H1 (cell line): ENCODE measurements around the gene C20orf141. TPM values are rescaled to one million over a fixed set of nuclear protein-coding genes. Genes with fewer than 3 reads are reported as not detected.
A peak's percentile ranks its signal among the peaks of the same experiment; 100 is the strongest.

ENCODE experiments used
- CTCF ChIA-PET: fragments of 300-600 bp; sonication (Branson Sonifier 250); formaldehyde crosslinking; loops from one replicate; lab custom pipeline; 2021; ENCODE audit not compliant: partially characterized antibody; lab: Charles Lee
- POLR2A ChIA-PET: fragments of 300-600 bp; sonication (Branson Sonifier 250); formaldehyde crosslinking; loops from one replicate; lab custom pipeline; 2021; ENCODE audit warnings: inconsistent platforms; ENCODE audit not compliant: partially characterized antibody; lab: Charles Lee
- DNase-seq, 2 experiments: peaks; one replicate each; pipeline versions ENCODE4 v3.0.0 to v3.0.0-alpha.2; 2010 to 2022; ENCODE audit warnings: low spot score in 2 of 2, low read depth in 1 of 2, mixed read lengths in 1 of 2
- FAIRE-seq: peaks from 2 replicates; lab custom pipeline; 2011; peaks lifted over from hg19 to GRCh38; lab: Jason Lieb, UNC
- H2AFZ ChIP-seq: 2 replicates; pipeline ENCODE4 v1.8.1; 2012; ENCODE audit warnings: low read length, inconsistent platforms
- H2AK5ac ChIP-seq: 2 replicates; pipeline ENCODE4 v1.6.1; 2013; ENCODE audit warnings: low read depth, low read length
- H2BK120ac ChIP-seq: replicated peaks from 2 replicates; pipeline ENCODE3; 2013; ENCODE audit warnings: low read depth, low read length, inconsistent platforms
- H2BK12ac ChIP-seq: 2 replicates; pipeline ENCODE4 v1.6.1; 2013; ENCODE audit warnings: low read depth, low read length
- H2BK15ac ChIP-seq: 2 replicates; pipeline ENCODE4 v1.6.1; 2013; ENCODE audit warnings: low read length
- H2BK20ac ChIP-seq: 2 replicates; pipeline ENCODE4 v1.6.1; 2013; ENCODE audit warnings: low read length
- H2BK5ac ChIP-seq: 2 replicates; pipeline ENCODE4 v1.6.1; 2013; ENCODE audit warnings: low read depth, low read length
- H3K14ac ChIP-seq: 2 replicates; pipeline ENCODE4 v1.6.1; 2013; ENCODE audit warnings: inconsistent platforms; ENCODE audit not compliant: insufficient read length
- H3K18ac ChIP-seq: 2 replicates; pipeline ENCODE4 v1.6.1; 2013; ENCODE audit warnings: low read length; ENCODE audit errors: extremely low read depth
- H3K23ac ChIP-seq: 2 replicates; pipeline ENCODE4 v1.6.1; 2013; ENCODE audit warnings: inconsistent platforms; ENCODE audit not compliant: insufficient read length
- H3K23me2 ChIP-seq: 2 replicates; pipeline ENCODE4 v1.6.1; 2013; ENCODE audit warnings: low read depth, low read length
- H3K27ac ChIP-seq: 2 replicates; pipeline ENCODE4 v1.6.1; 2011; ENCODE audit warnings: low read depth, low read length, inconsistent platforms
- H3K27me3 ChIP-seq, 4 experiments: replicated peaks in 1 of 4; 1 replicate in 1 of 4; 2 replicates in 3 of 4; pipeline versions ENCODE4 v1.6.1 to v1.8.1; 2011 to 2013; ENCODE audit warnings: low read length in 3 of 4, mild to moderate bottlenecking in 3 of 4, inconsistent platforms in 2 of 4, mixed read lengths in 2 of 4, moderate library complexity in 1 of 4; ENCODE audit not compliant: control insufficient read depth in 3 of 4, insufficient read depth in 3 of 4; ENCODE audit errors: extremely low read depth in 1 of 4
- H3K36me3 ChIP-seq, 4 experiments: 2 replicates each; pipeline versions ENCODE4 v1.6.1 to v1.8.1; 2011 to 2013; ENCODE audit warnings: mild to moderate bottlenecking in 4 of 4, low read length in 3 of 4, moderate library complexity in 2 of 4, control low read depth in 1 of 4, inconsistent platforms in 1 of 4; ENCODE audit not compliant: insufficient read depth in 4 of 4, control insufficient read depth in 2 of 4
- H3K4ac ChIP-seq: replicated peaks from 2 replicates; pipeline ENCODE3; 2013; ENCODE audit warnings: low read length, low read depth, mixed read lengths, inconsistent platforms; ENCODE audit not compliant: insufficient read length
- H3K4me1 ChIP-seq, 4 experiments: replicated peaks in 1 of 4; 1 replicate in 1 of 4; 2 replicates in 3 of 4; pipeline versions ENCODE4 v1.6.1 to v1.8.1; 2011 to 2013; ENCODE audit warnings: low read length in 3 of 4, inconsistent platforms in 2 of 4, mixed read lengths in 1 of 4; ENCODE audit not compliant: insufficient read depth in 4 of 4, control insufficient read depth in 3 of 4
- H3K4me2 ChIP-seq, 2 experiments: 2 replicates each; pipeline versions ENCODE4 v1.6.1 to v1.8.1; 2011 to 2013; ENCODE audit warnings: low read depth in 2 of 2, low read length in 2 of 2, control low read depth in 1 of 2, inconsistent platforms in 1 of 2, mild to moderate bottlenecking in 1 of 2; ENCODE audit not compliant: insufficient read depth in 1 of 2
- H3K4me3 ChIP-seq, 4 experiments: fragments of 200-600, 300-600 bp in 1 of 4; sonication (generic), shearing (Covaris generic), sonication (Bioruptor Twin) in 1 of 4; 2 replicates each; pipeline versions ENCODE4 v1.5.1 to v1.8.1; 2011 to 2016; ENCODE audit warnings: low read length in 4 of 4, low read depth in 3 of 4, control low read depth in 2 of 4, inconsistent platforms in 2 of 4, mild to moderate bottlenecking in 2 of 4, mixed read lengths in 1 of 4, moderate library complexity in 1 of 4; ENCODE audit not compliant: insufficient read depth in 2 of 4; ENCODE audit errors: extremely low read depth in 1 of 4
- H3K56ac ChIP-seq: replicated peaks from 2 replicates; pipeline ENCODE3; 2013; ENCODE audit warnings: low read depth, mild to moderate bottlenecking, mixed read lengths, low read length, inconsistent platforms; ENCODE audit not compliant: insufficient read length
- H3K79me1 ChIP-seq: 2 replicates; pipeline ENCODE4 v1.6.1; 2013; ENCODE audit warnings: low read depth, low read length, control low read depth
- H3K79me2 ChIP-seq, 2 experiments: 2 replicates each; pipeline versions ENCODE4 v1.6.1 to v1.8.1; 2012 to 2013; ENCODE audit warnings: low read length in 2 of 2, mild to moderate bottlenecking in 2 of 2, inconsistent platforms in 1 of 2; ENCODE audit not compliant: insufficient read depth in 2 of 2, control insufficient read depth in 1 of 2
- H3K9ac ChIP-seq, 4 experiments: replicated peaks in 1 of 4; 1 replicate in 1 of 4; 2 replicates in 3 of 4; pipeline versions ENCODE4 v1.6.1 to v1.8.1; 2011 to 2013; ENCODE audit warnings: low read depth in 3 of 4, low read length in 3 of 4, control low read depth in 2 of 4, mild to moderate bottlenecking in 2 of 4, moderate library complexity in 2 of 4, inconsistent platforms in 1 of 4; ENCODE audit errors: extremely low read depth in 1 of 4
- H3K9me3 ChIP-seq, 2 experiments: 2 replicates each; pipeline versions ENCODE4 v1.6.1 to v1.8.1; 2012 to 2013; ENCODE audit warnings: mild to moderate bottlenecking in 2 of 2, moderate library complexity in 2 of 2, control low read depth in 1 of 2, inconsistent platforms in 1 of 2, low read depth in 1 of 2, low read length in 1 of 2, mixed read lengths in 1 of 2; ENCODE audit not compliant: insufficient read depth in 2 of 2
- H4K20me1 ChIP-seq, 2 experiments: replicated peaks in 1 of 2; 2 replicates each; pipeline versions ENCODE3 to v1.8.1; 2011 to 2013; ENCODE audit warnings: inconsistent platforms in 2 of 2, low read length in 2 of 2, mild to moderate bottlenecking in 1 of 2; ENCODE audit not compliant: insufficient read depth in 2 of 2, control insufficient read depth in 1 of 2
- H4K5ac ChIP-seq: 2 replicates; pipeline ENCODE4 v1.6.1; 2013; ENCODE audit warnings: low read length, low read depth, mixed read lengths, inconsistent platforms; ENCODE audit not compliant: insufficient read length
- H4K8ac ChIP-seq: 2 replicates; pipeline ENCODE4 v1.8.0; 2013; ENCODE audit warnings: mild to moderate bottlenecking, moderate library complexity, low read length, inconsistent platforms; ENCODE audit not compliant: insufficient read depth; ENCODE audit errors: extremely low read depth
- H4K91ac ChIP-seq: replicated peaks from 2 replicates; pipeline ENCODE3; 2013; ENCODE audit warnings: low read length, mixed read lengths, inconsistent platforms; ENCODE audit not compliant: insufficient read length
- ATF3 ChIP-seq: IDR thresholded peaks from 2 replicates; pipeline ENCODE4 v1.6.1; 2011; ENCODE audit warnings: low read depth, mild to moderate bottlenecking, low read length; ENCODE audit not compliant: insufficient read depth
- BCL11A ChIP-seq, 2 experiments: IDR thresholded peaks; one replicate each; pipeline ENCODE4 v1.6.1; 2011; ENCODE audit warnings: low read depth in 2 of 2, low read length in 2 of 2, mild to moderate bottlenecking in 2 of 2
- EZH2 ChIP-seq: fragments of 200-600 bp; sonication (generic); IDR thresholded peaks from 2 replicates; pipeline ENCODE4 v1.7.1; 2012; ENCODE audit warnings: low read depth, mild to moderate bottlenecking, moderate library complexity, low read length, inconsistent platforms; ENCODE audit not compliant: severe bottlenecking
- HDAC2 ChIP-seq, 2 experiments: fragments of 300-600 bp in 1 of 2; sonication (generic) in 1 of 2; IDR thresholded peaks; 2 replicates each; pipeline ENCODE4 v1.6.1; 2011 to 2012; ENCODE audit warnings: low read depth in 2 of 2, low read length in 2 of 2, mild to moderate bottlenecking in 2 of 2, moderate library complexity in 2 of 2, borderline replicate concordance in 1 of 2, inconsistent platforms in 1 of 2
- HDAC6 ChIP-seq: IDR thresholded peaks from one replicate; pipeline ENCODE4 v1.7.1; 2012; ENCODE audit warnings: low read depth, mild to moderate bottlenecking, inconsistent platforms, low read length, moderate library complexity
- KDM1A ChIP-seq: fragments of 200-600, 300-600 bp; sonication (generic); IDR thresholded peaks from 2 replicates; pipeline ENCODE4 v1.7.1; 2016; ENCODE audit warnings: mild to moderate bottlenecking, low read length, borderline replicate concordance
- POLR2A ChIP-seq, 2 experiments: IDR thresholded peaks; 1 replicate in 1 of 2; 2 replicates in 1 of 2; pipeline ENCODE4 v1.6.1; 2011; ENCODE audit warnings: low read depth in 2 of 2, low read length in 2 of 2, mild to moderate bottlenecking in 2 of 2; ENCODE audit errors: control extremely low read depth in 1 of 2
- RAD21 ChIP-seq, 2 experiments: IDR thresholded peaks in 1 of 2; conservative IDR thresholded peaks in 1 of 2; 2 replicates each; pipeline ENCODE4 v1.6.1; 2011; ENCODE audit warnings: low read depth in 2 of 2, low read length in 2 of 2, improper control_type of control experiment in 1 of 2, inconsistent platforms in 1 of 2, mild to moderate bottlenecking in 1 of 2, moderate library complexity in 1 of 2
- SP2 ChIP-seq: IDR thresholded peaks from 2 replicates; pipeline ENCODE4 v1.6.1; 2012; ENCODE audit warnings: mild to moderate bottlenecking, low read length, inconsistent platforms
- TAF7 ChIP-seq: optimal IDR thresholded peaks from 2 replicates; pipeline ENCODE3; 2011; ENCODE audit warnings: low read depth, mild to moderate bottlenecking, inconsistent platforms, low read length, moderate library complexity, borderline replicate concordance
- TEAD4 ChIP-seq: IDR thresholded peaks from 2 replicates; pipeline ENCODE4 v1.6.1; 2012; ENCODE audit warnings: low read depth, low read length, inconsistent platforms, mixed read lengths
- ZNF274 ChIP-seq: IDR thresholded peaks from 2 replicates; pipeline ENCODE4 v1.7.0; 2012; ENCODE audit warnings: low read length, borderline replicate concordance; ENCODE audit errors: extremely low read depth
- WGBS, 2 experiments: shearing (Covaris generic) in 1 of 2; methylation state at CpG; one replicate each; pipeline versions ENCODE4 v1.1.6 to v1.1.7; 2013 to 2015; ENCODE audit warnings: low lambda C conversion rate in 2 of 2, mixed read lengths in 2 of 2, inconsistent platforms in 1 of 2, low coverage in 1 of 2, missing lambda C conversion rate in 1 of 2; ENCODE audit not compliant: insufficient replicate concordance in 2 of 2, insufficient coverage in 1 of 2, insufficient read length in 1 of 2; ENCODE audit errors: extremely low coverage in 1 of 2, missing lambda C conversion rate in 1 of 2; 5-methylcytosine and 5-hydroxymethylcytosine counted together
- polyA plus RNA-seq, 7 experiments: library from polyadenylated mRNA; depleted of rRNA in 3 of 7; stranded (reverse) in 5 of 7; unstranded in 2 of 7; fragments of >200 nt in 5 of 7; fragments of 200-250 nt in 2 of 7; gene quantifications; 1 replicate in 5 of 7; 2 replicates in 1 of 7; 4 replicates in 1 of 7; pipeline versions ENCODE4 v1.2.1 to v1.2.3, GENCODE V29; 2011 to 2013; ENCODE audit warnings: missing spikeins in 2 of 7, mixed read lengths in 2 of 7
- total RNA-seq: library from RNA; stranded (reverse); fragmentation: NEBNext Ultra II Directional; extraction: Animal tissue kit (Norgen Biotek cat#: 25700); gene quantifications from 2 replicates; pipeline ENCODE4 v1.2.1, GENCODE V29; 2021

C20orf141 gene
- total and polyA plus RNA-seq, 2 of the 8 experiments (the other 6 are each of a cell fraction or from before 2014, with no cell fraction given): not detected

- Histone ChIP-seq H3K27ac (no peak overlapping the region), H2BK20ac (no peak overlapping the region), H4K20me1 (peaks cover 0 to 10% of the 10 kb centered on the region in 2 experiments), H3K27me3 (peaks cover 12 to 30% (median 28%) of the 10 kb centered on the region in 4 experiments), H2AFZ (no peak overlapping the region), H2BK120ac (no peak overlapping the region), H4K91ac (peak overlapping the region; percentile 48), H3K79me1 (no peaks in the 10 kb centered on the region; the same call in 1 of the 2 replicates), H2BK5ac (no peak overlapping the region), H3K79me2 (no peaks in the 10 kb centered on the region), H3K9me3 (no peaks in the 10 kb centered on the region), H3K9ac (no peak overlapping the region), H3K36me3 (peaks cover 11 to 35% (median 20%) of the 10 kb centered on the region in 4 experiments; a peak in 6 of 8 replicates), H3K4ac (no peak overlapping the region), H2BK15ac (no peak overlapping the region), H3K4me2 (peak overlapping the region; percentile 97; a peak in 3 of 4 replicates), H3K23ac (no peak overlapping the region), H3K4me1 (peaks cover 0 to 21% (median 6%) of the 10 kb centered on the region in 4 experiments; a peak in 6 of 7 replicates), H3K18ac (no peak overlapping the region), H3K56ac (no peak overlapping the region), H4K5ac (no peak overlapping the region), H3K4me3 (peak overlapping the region in 3 of 4 experiments; percentile 73 to 77 (median 74); a peak in 4 of 8 replicates), H3K14ac (no peak overlapping the region), H3K23me2 (peaks cover 13% of the 10 kb centered on the region), H2BK12ac (no peak overlapping the region), H4K8ac (no peak overlapping the region; the same call in 1 of the 2 replicates), H2AK5ac (no peak overlapping the region)
- ChIA-PET CTCF (interaction anchor here (0.7 to 1.8 kb wide), 11 partner anchors 9 to 202 kb away, joined by 3 to 7 read pairs (median 4); partner anchors contain the start of gene C20orf141), POLR2A (interaction anchor here (0.6 to 2.3 kb wide), 6 partner anchors 9 to 74 kb away, joined by 3 to 14 read pairs (median 3); partner anchors contain the start of gene PTPRA)
- FAIRE-seq (no peak), DNase-seq (no peak)
- WGBS, 2 experiments: 85% methylated on average over 6 of the region's 6 CpGs; no CpG with 5 or more reads in 1 of the 2 experiments
- TF ChIP-seq POLR2A (IDR thresholded peaks at IDR 0.05; ENCODE audit: control extremely low read depth in 1 of 2, low read depth in 2 of 2, low read length in 2 of 2) (no peak), HDAC2 (IDR thresholded peaks at IDR 0.05; ENCODE audit: borderline replicate concordance in 1 of 2, low read depth in 2 of 2, low read length in 2 of 2) (no peak), BCL11A (IDR thresholded peaks at IDR 0.05; ENCODE audit: low read depth in 2 of 2, low read length in 2 of 2) (no peak), KDM1A (no peak), SP2 (no peak), TEAD4 (no peak), ATF3 (no peak), RAD21 (IDR thresholded peaks at IDR 0.05 in 1 of 2, conservative IDR thresholded peaks at IDR 0.05 in 1 of 2; ENCODE audit: low read depth in 2 of 2, low read length in 2 of 2) (no peak), EZH2 (no peak), TAF7 (no peak), HDAC6 (no peak), ZNF274 (no peak)
Measured at GRCh38 chr20:2798814-2799213, 16.0 kb upstream of the C20orf141 start.
